ENCODE measurements around the gene NRP2. TPM values are rescaled to one million over a fixed set of nuclear protein-coding genes. Genes with fewer than 3 reads are reported as not detected.
A peak's percentile ranks its signal among the peaks of the same experiment; 100 is the strongest.

NRP2 gene
- total and polyA plus RNA-seq, 9 donors = 47.9 to 143 (median 106) TPM

DNA sequence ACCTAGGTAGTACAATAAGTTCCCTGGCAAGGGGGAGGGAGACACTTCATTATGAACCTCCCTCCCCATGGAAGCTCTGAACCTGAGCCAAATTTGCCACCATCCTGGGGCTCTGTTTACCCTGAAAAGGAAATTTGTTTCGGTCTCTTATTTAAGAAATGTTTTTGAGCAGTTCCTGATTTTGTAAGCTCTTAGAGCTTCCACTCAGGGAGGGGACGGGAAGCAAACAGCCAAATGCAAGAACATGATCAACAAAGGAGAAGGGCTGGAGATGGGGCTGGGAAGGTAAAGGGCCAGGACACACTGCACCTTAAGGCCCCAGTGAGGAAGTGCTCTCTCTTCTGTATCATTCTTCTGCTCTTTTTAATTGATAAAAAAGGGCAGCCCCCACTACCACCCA lies 117.9 kb downstream of the NRP2 start:
- peak overlapping the region; percentile 10 to 83 for H3K27ac ChIP-seq

DNA sequence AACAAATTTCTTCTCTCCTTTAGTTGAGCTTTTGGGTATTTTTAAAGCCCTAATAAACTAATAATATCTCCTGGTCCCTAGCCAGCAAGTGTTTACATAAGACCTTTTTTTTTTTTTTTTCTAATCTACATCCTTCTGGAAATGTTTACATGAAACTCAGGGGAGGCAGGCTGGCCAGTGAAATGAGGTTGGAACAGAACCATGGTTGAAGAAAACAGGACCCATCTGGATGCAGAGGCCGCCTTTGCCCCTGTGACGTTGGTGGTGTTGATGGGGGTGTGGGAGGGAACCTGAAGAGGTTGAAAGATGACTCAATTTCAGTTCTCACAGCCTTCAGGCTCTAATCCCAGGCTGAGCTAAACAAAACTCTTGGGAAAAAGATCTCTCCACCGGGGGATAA lies 118.5 kb downstream of the NRP2 start:
- peak; percentile 90 to 94 (median 92) for DNase-seq
- no peaks in the 10 kb centered on the region for H3K27me3 ChIP-seq
- H3K9me3 ChIP-seq = peaks cover 0 to 7% of the 10 kb centered on the region in 2 donors
- H3K4me3 ChIP-seq = no peak overlapping the region
- H3K36me3 ChIP-seq = no peaks in the 10 kb centered on the region
- 2 to 3% (median 3%) methylated on average over 3 of the region's 3 CpGs for WGBS, 3 donors
- H3K27ac ChIP-seq = peak overlapping the region; percentile 10 to 83
- intact Hi-C loops (cut with DNase I) = no loop called here
- TF ChIP-seq POLR2A (IDR thresholded peaks at IDR 0.05) = no peak
- TF ChIP-seq, protein P1, sequence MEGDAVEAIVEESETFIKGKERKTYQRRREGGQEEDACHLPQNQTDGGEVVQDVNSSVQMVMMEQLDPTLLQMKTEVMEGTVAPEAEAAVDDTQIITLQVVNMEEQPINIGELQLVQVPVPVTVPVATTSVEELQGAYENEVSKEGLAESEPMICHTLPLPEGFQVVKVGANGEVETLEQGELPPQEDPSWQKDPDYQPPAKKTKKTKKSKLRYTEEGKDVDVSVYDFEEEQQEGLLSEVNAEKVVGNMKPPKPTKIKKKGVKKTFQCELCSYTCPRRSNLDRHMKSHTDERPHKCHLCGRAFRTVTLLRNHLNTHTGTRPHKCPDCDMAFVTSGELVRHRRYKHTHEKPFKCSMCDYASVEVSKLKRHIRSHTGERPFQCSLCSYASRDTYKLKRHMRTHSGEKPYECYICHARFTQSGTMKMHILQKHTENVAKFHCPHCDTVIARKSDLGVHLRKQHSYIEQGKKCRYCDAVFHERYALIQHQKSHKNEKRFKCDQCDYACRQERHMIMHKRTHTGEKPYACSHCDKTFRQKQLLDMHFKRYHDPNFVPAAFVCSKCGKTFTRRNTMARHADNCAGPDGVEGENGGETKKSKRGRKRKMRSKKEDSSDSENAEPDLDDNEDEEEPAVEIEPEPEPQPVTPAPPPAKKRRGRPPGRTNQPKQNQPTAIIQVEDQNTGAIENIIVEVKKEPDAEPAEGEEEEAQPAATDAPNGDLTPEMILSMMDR (IDR thresholded peaks at IDR 0.05) = no peak
- no peak for TF ChIP-seq EP300 (IDR thresholded peaks at IDR 0.05)
- peaks cover 10% of the 10 kb centered on the region for H3K4me1 ChIP-seq (ENCODE audit: insufficient read depth)

More for the DNA sequence above, 117.9 kb downstream of the NRP2 start:
- TF ChIP-seq EP300 (IDR thresholded peaks at IDR 0.05) (no peak), POLR2A (IDR thresholded peaks at IDR 0.05) (no peak)
- TF ChIP-seq, protein P1 (IDR thresholded peaks at IDR 0.05) = no peak
- DNase-seq = peak; percentile 29 to 49 (median 46)
- H3K27me3 ChIP-seq = no peaks in the 10 kb centered on the region
- H3K4me3 ChIP-seq = no peak overlapping the region
- no peaks in the 10 kb centered on the region for H3K36me3 ChIP-seq
- H3K9me3 ChIP-seq = peaks cover 0 to 7% of the 10 kb centered on the region in 2 donors
- intact Hi-C loops (cut with DNase I) = no loop called here
- WGBS, 3 donors = 6 to 22% (median 8%) methylated on average over 2 of the region's 2 CpGs
- peaks cover 10% of the 10 kb centered on the region for H3K4me1 ChIP-seq (ENCODE audit: insufficient read depth)

DNA sequence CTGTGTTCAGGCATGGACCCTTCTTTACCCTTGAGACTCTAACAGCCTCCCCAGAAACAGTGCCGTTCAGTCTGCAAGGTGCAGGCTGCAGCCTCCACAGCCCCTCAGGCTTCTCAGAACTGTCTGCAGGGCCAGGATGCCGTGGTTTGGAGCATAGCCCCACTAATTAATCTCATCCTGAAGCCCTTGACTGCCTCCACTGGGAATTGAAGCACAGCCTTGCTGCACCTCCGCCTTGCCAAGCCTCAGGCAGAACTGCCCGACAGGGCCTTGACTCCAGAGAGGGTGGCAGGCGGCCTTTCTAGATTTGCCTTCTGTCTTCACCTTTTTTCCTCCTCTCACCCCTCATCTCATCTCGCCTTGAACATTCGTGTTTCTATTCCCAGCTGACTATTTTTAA lies 119.8 kb downstream of the NRP2 start:
- no peaks in the 10 kb centered on the region for H3K36me3 ChIP-seq
- peak overlapping the region; percentile 1 to 17 for H3K27ac ChIP-seq
- DNase-seq = peak in 2 of 5 donors; percentile 31 to 44
- 45 to 47% (median 46%) methylated on average over 7 of the region's 7 CpGs for WGBS, 3 donors
- intact Hi-C loops (cut with DNase I) = no loop called here
- no peak overlapping the region for H3K4me3 ChIP-seq
- peaks cover 9% of the 10 kb centered on the region for H3K4me1 ChIP-seq (ENCODE audit: insufficient read depth)
- H3K27me3 ChIP-seq = no peaks in the 10 kb centered on the region
- TF ChIP-seq, protein P1 (IDR thresholded peaks at IDR 0.05) = no peak
- peaks cover 0 to 7% of the 10 kb centered on the region in 2 donors for H3K9me3 ChIP-seq

DNA sequence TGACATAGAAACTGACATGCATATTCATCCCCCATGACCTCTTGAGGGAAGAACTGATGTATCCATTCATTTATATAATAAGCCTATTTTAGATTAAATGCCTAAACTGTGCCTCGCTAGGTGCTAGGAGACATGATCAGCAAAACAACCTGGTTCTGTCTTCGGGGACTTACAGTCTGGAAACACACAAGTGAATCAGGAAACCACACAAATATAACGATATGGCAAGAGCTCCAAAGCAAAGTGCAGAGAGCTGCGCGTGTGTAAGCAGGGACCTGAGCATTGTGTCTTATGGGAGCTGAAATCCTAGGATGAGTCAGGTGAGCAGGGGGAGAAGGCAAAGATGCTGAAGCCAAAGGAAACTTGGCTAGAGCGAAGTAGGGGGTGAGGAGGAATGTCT lies 120.6 kb downstream of the NRP2 start:
- Histone ChIP-seq H3K36me3 (no peaks in the 10 kb centered on the region), H3K4me1 (ENCODE audit: insufficient read depth) (peaks cover 9% of the 10 kb centered on the region), H3K9me3 (peaks cover 0 to 7% of the 10 kb centered on the region in 2 donors), H3K27ac (no peak overlapping the region), H3K4me3 (no peak overlapping the region), H3K27me3 (no peaks in the 10 kb centered on the region)
- intact Hi-C loops (cut with DNase I) = no loop called here
- DNase-seq = no peak
- TF ChIP-seq, protein P1 (IDR thresholded peaks at IDR 0.05) = no peak
- no peak for TF ChIP-seq POLR2A (IDR thresholded peaks at IDR 0.05)
- no peak for TF ChIP-seq EP300 (IDR thresholded peaks at IDR 0.05)
- WGBS, 3 donors = 86 to 96% (median 95%) methylated on average over 6 of the region's 6 CpGs

All from ovary (tissue), 9 donors.